HG03095 (cell line): ENCODE measurements around the gene OSBPL6.

Source experiments
- ATAC-seq: cut with Tn5 transposase; IDR thresholded peaks from one replicate; pipeline ENCODE4 v1.9.1; 2021; ENCODE audit warnings: moderate library complexity; ENCODE audit not compliant: unreplicated experiment

OSBPL6 gene

GRCh38 chr2:178269438-178270224, 75.3 kb downstream of the OSBPL6 start:
- ATAC-seq: no peak

- no peak for ATAC-seq
Observed at GRCh38 chr2:178270338-178270737, 76.0 kb downstream of the OSBPL6 start.

- ATAC-seq: no peak
Observed at GRCh38 chr2:178271094-178271493, 76.8 kb downstream of the OSBPL6 start.

GRCh38 chr2:178271629-178272333, 77.5 kb downstream of the OSBPL6 start:
- ATAC-seq: no peak

DNA sequence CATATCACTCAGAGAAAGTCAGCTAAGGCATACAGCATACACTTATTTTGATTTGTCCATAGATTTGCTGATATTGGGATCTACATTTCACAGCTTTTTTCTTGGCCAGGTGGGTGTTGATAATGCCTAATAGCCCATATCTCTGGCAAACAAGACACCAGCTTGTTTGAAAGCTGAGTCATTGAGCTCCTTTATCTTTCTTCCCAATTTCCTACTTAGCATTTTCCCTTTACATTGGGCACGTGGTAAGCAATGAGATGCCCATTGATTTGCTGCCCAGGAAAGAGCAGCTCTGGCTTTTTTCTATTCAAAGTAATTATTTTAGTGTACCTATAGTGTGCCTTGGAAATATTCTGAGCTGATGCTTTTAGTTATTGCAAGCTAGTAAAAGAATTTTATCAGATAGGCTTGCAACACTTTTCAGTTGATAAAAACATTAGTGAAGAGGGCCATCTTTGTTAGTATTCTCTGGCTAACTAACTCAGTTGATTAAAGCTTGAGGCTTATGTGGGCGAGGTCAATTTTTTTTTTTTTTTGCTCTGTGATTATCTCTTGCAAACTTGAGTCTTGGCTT, 79.6 kb downstream of the OSBPL6 start:
- ATAC-seq: no peak

DNA sequence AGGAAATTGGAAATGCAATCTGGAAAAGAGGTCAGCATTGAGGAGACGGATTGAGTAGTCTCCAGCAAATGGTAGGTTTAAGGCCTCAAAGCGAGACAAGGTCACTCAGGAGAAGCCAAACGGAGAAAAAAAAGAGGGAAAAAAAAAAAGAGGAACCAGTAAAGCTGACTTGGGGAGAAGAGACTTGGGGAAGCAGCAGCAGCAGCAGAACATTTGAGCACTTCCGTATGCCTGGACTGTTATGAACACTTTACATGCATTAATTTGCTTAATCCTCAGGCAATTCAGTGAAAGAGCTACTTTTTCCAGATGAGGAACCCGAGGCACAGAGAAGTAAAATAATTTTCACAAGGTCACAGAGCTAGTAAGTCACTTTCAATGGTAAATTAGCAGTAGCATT, 81.3 kb downstream of the OSBPL6 start:
- no peak for ATAC-seq

DNA sequence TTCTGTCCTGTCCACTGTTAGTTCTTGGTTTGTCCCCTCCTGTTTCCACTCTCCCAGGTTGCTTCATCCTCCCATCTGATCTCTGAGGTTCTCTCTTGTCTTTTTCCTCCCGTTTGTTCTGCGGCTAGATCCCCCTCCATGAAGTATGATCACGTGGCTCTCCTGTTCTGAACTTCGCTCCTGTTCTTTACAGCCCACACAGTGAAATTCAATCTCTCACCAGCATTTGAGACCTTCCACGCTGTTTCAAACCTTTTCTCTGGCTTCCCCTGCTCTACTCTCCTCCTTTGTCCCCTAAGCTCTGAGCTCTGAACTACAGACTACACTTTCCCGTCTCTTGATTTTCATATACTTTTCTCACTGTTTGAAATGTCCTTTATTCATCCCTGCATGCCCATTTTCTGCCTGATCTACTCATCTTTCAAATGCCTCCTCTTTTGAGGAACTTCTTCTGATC, 83.5 kb downstream of the OSBPL6 start:
- no peak for ATAC-seq

DNA sequence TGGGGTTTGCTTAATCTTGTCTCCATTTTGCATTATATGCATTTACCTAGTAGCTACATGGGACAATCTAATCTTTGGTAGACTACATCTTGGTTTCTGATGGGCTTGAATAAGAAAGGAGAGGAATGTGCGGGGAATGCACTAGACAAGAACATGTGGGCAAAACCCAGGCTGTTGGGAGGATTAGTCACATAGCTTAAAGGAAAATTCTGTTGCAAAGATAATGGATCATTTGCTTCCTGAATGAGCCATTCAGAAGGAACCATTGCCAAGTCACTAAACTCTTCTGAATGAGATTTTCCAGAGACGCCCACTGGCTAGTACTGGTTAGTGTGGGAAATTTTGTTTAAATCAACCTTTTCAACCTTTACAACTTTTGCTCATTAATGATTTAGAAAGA, 84.8 kb downstream of the OSBPL6 start:
- no peak for ATAC-seq

- no peak for ATAC-seq
Observed at GRCh38 chr2:178279636-178280035, 85.3 kb downstream of the OSBPL6 start.

- no peak for ATAC-seq
Observed at GRCh38 chr2:178280244-178280852, 86.0 kb downstream of the OSBPL6 start.

DNA sequence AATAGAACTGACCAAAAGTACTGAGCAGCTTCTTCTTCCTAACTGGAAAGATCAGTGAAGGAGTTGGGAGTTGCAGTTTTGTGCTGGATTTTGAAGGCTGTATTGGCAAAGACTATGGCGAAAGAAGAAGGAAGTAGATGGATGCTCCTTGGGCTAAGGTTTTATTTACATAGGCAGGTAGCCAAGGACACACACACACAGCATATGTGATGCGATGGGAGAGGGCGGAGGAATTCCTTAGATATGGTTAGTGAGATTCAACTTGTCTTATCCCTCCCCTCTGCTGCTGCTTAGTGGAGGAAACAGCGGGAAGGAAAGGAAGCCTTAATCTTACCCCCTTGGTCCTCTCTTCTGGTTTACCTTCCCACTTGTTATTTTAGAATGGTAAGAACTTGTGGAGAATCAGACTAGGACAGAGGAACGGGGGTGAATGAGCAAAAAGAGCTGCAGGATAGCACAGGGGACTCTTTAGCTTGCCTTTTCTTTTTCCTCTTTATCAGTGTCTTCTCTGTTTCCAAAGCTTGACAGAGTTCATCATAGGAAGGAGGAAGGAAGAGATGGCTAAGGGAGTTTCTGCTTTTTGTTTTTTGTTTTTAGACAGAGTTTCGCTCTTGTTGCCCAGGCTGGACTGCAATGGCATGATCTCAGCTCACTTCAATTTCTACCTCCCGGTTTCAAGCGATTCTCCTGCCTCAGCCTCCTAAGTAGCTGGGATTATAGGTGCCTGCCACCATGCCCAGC, 87.9 kb downstream of the OSBPL6 start:
- ATAC-seq: no peak

DNA sequence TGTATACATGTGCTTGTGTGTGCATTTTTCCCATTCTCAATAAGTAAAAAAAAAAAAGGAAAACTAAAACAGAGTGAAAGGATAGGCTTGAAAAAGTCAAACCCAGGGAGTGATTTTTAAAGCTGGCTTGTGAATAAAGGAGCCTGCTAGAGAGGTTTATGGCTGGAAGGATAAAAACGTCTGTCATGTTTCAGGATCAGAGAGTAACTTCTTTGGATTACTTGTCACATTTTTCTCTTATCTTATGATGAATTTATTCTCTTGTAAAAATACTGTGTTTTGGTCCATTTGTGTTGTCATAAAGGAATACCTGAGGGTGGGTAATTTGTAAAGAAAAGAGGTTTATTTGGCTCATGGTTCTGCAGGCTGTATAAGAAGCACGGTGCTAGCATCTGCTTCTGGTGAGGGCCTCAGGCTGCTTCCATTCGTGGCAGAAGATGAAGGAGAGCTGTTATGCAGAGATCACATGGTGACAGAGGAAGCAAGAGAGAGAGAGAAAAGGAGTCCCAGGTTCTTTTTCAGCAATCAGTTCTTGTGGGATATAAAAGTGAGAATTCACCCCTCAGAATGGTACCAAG, 89.1 kb downstream of the OSBPL6 start:
- no peak for ATAC-seq

GRCh38 chr2:178284613-178285286, 90.4 kb downstream of the OSBPL6 start:
- ATAC-seq: no peak

- no peak for ATAC-seq
Observed at GRCh38 chr2:178285287-178285615, 90.9 kb downstream of the OSBPL6 start.

DNA sequence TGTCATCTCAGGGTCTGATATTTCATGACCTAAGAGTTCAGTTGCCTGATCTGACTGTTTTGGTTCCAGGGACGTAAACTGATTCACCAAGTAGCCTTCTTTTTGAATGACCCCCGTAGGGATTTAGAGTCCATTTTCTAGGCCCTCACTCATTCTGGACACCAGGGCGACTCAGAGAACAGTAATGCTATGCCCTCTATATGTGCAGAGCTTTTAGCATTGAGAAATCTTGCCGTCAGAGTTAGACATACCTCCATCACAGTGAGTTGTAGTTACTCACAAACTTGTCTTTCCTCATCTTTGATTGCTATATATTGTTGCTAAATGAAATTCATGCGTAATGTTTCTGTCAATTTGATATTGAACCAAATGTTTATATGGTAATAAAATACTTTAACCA, 92.3 kb downstream of the OSBPL6 start:
- no peak for ATAC-seq

GRCh38 chr2:178287652-178288344, 93.5 kb downstream of the OSBPL6 start:
- no peak for ATAC-seq

DNA sequence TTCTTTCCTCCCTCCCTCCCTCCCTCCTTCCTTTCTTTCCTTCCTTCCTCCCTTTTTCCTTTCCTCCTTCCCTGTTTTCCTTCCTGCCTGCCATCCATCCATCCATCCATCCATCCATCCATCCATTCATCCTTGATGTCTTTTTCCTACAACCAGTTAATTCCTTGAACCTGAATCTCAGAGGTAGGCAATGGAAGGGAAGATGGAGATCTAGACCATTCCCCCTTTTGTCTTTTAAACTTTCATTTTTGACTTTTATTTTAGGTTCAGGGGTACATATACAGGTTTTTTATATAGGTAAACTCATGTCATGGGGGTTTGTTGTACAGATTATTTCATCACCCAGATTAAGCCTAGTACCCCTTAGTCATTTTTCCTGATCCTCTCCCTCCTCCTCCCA, 97.4 kb downstream of the OSBPL6 start:
- ATAC-seq: no peak

DNA sequence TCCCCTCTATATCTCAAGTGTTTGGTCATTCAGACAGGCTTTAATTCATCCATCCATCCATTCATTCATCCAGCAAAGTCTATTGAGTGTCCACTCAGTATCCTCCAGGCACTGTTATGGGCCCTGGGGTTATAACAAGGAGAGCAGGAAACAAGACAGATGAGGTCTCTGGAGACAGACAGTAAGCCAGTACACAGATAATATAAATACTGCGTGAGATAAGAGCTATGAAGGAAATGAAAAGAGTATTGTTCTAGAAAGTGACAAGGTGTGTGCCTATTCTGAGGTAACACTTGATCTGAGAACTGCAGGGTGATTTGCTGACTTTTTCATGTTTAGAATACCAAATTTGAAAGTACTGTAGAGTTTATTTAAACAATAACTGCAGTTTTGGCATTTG, 98.3 kb downstream of the OSBPL6 start:
- ATAC-seq: no peak

GRCh38 chr2:178295115-178295514, 100.8 kb downstream of the OSBPL6 start:
- no peak for ATAC-seq

- no peak for ATAC-seq
Observed at GRCh38 chr2:178295906-178296305, 101.6 kb downstream of the OSBPL6 start.
